Measurements from ENCODE around the gene NOL9. TPM values are rescaled to one million over a fixed set of nuclear protein-coding genes. Genes with fewer than 3 reads are reported as not detected.

Gene NOL9
- total RNA-seq, 5 donors from 2014 or later (not counting 1 experiment from before 2014, with no cell fraction given), result 48.6 to 66.6 (median 58.7) TPM

Other genes with a start within 250 kb of the NOL9 start
- gene ACOT7, start 160.7 kb downstream of the NOL9 start, total RNA-seq, result 1 to 10 TPM; 6.1 to 9.3 (median 7.4) TPM
- under 1 TPM in 1 of 5 donors, not detected in 4; 0.16 TPM for gene HES2, start 134.6 kb downstream of the NOL9 start, total RNA-seq
- 1 to 10 TPM; 2.1 to 9.2 (median 6.2) TPM for gene ESPN, start 129.7 kb downstream of the NOL9 start, total RNA-seq
- gene TNFRSF25, start 88.3 kb downstream of the NOL9 start, total RNA-seq, result 100 to 1,000 TPM; 215 to 580 (median 446) TPM
- gene PLEKHG5, start 62.8 kb downstream of the NOL9 start, total RNA-seq, result 10 to 100 TPM in 1 of 5 donors, 1 to 10 TPM in 4; 7.1 to 18.2 (median 8.4) TPM
- gene TAS1R1, start 794 bp upstream of the NOL9 start, total RNA-seq, result not detected
- gene ZBTB48, start 25.5 kb upstream of the NOL9 start, total RNA-seq, result 10 to 100 TPM; 42.2 to 82.3 (median 70.3) TPM
- gene KLHL21, start 48.4 kb upstream of the NOL9 start, total RNA-seq, result 10 to 100 TPM; 21.9 to 72.3 (median 61.6) TPM
- 10 to 100 TPM in 3 of 5 donors, 1 to 10 TPM in 2; 6.0 to 12.7 (median 11.9) TPM for gene PHF13, start 59.2 kb upstream of the NOL9 start, total RNA-seq
- gene THAP3, start 70.4 kb upstream of the NOL9 start, total RNA-seq, result 10 to 100 TPM; 12.8 to 37.1 (median 26.1) TPM
- gene DNAJC11, start 147.3 kb upstream of the NOL9 start, total RNA-seq, result 10 to 100 TPM; 38.5 to 45.2 (median 42.1) TPM
- 10 to 100 TPM; 29.7 to 37.4 (median 34.6) TPM for gene CAMTA1, start 230.9 kb upstream of the NOL9 start, total RNA-seq

All from T-cell (primary cell).